Measurements from ENCODE around the gene ATP4B.

DNA sequence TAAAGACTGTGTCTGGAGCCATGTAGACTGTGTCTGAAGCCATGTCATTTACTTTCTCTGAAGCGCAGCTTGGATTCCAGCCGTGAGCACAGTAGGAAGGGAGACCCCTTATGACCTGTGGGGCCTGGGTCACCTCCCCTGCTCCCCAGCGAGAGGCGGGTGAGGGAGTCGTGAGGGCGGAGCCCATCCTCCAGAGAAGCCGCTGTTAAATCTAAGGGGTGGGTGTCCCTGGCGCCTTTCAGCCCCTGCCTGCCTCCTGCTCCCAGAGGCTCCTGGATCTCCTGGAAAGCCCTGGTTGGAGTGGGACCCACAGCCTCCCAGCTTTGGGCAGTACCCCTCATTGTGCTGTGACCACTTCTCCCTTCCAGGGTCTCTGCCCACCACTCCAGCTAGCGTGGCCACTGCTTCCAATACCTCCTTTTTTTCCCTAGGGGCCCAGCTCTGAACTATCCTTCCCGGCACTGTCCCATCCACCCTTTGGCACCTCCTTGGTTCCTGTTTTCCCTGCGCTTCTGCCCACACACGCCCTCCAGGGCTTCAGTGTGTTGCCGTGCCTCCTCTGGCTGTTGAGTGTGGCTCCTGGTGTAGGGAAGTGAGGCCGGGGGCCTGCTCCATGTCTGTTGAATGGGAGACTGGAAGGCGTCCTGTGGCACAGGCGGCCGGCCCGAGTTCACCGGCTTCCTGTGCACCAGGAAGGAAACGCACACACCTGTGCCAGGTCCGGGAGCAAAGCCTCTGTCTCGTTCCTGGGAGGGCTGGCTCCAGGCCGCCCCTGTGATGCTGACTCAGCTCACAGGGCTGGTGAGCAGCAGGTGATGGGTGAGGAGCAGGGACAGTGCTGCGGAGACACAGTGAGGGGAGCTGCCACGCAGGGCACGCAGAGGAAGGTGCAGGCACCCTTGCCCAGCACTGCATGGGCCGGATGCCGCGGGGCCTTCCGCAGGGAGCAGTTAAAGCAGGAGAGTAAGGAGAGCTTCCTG, 29.4 kb downstream of the ATP4B start:
- no peak for TF ChIP-seq CTCF (IDR thresholded peaks at IDR 0.05)
- TF ChIP-seq POLR2A (IDR thresholded peaks at IDR 0.05): no peak
